HepG2 (cell line): Measurements from ENCODE around the gene SRD5A3. TPM values are rescaled to one million over a fixed set of nuclear protein-coding genes. Genes with fewer than 3 reads are reported as not detected.

ENCODE experiments used
- ATAC-seq: fragments of 200-7000 bp; cut with Tn5 transposase; 3 replicates; pipeline ENCODE4 v1.9.1; 2020; ENCODE audit warnings: mild to moderate bottlenecking, moderate library complexity
- BruUV-seq: library from RNA; stranded (reverse); fragments of 400-500 nt; replicated peaks from 2 replicates; lab custom pipeline; 2021; lab: Mats Ljungman, UMichigan
- CTCF ChIA-PET: fragments of 300-600 bp; formaldehyde crosslinking; extraction: SDS; loops from one replicate; lab custom pipeline; 2021; ENCODE audit warnings: low total read pairs, inconsistent platforms, low intra/inter-chr PET ratio; lab: Yijun Ruan, JAX
- POLR2A ChIA-PET: fragments of 350-600 bp; sonication (Branson Sonifier 250); formaldehyde crosslinking; loops from one replicate; lab custom pipeline; 2020; ENCODE audit warnings: antibody characterized with exemption, inconsistent platforms; lab: Yijun Ruan, JAX
- DNase-seq: peaks from one replicate; pipeline ENCODE4 v3.0.0-alpha.2; 2015; ENCODE audit warnings: low spot score
- FAIRE-seq: peaks from 3 replicates; lab custom pipeline; 2011; peaks lifted over from hg19 to GRCh38; lab: Jason Lieb, UNC
- H2AFZ ChIP-seq: one replicate; pipeline ENCODE4 v1.6.1; 2011; ENCODE audit warnings: low read length, inconsistent platforms
- H3K27ac ChIP-seq: fragments of 300-600 bp; 3 replicates; pipeline ENCODE4 v1.8.0; 2011; ENCODE audit warnings: mixed run types, mild to moderate bottlenecking, mixed read lengths, low read length, inconsistent platforms; ENCODE audit not compliant: insufficient read depth; ENCODE audit errors: extremely low read length
- H3K27me3 ChIP-seq, 2 experiments: fragments of 200-600 bp in 1 of 2; 2 replicates in 1 of 2; 3 replicates in 1 of 2; pipeline versions ENCODE4 v1.6.0 to v1.8.0; 2011; ENCODE audit warnings: low read length in 2 of 2, mild to moderate bottlenecking in 2 of 2, moderate library complexity in 2 of 2, inconsistent platforms in 1 of 2; ENCODE audit not compliant: insufficient read depth in 2 of 2, control insufficient read depth in 1 of 2
- H3K36me3 ChIP-seq, 2 experiments: fragments of 200-600 bp in 1 of 2; replicated peaks in 1 of 2; 2 replicates in 1 of 2; 3 replicates in 1 of 2; pipeline versions ENCODE4 v1.5.1 to v1.8.0; 2011; ENCODE audit warnings: low read length in 2 of 2, inconsistent platforms in 1 of 2; ENCODE audit not compliant: insufficient read depth in 2 of 2, control insufficient read depth in 1 of 2
- H3K4me1 ChIP-seq: 2 replicates; pipeline ENCODE4 v1.5.1; 2012; ENCODE audit warnings: low read length, inconsistent platforms; ENCODE audit not compliant: insufficient read depth
- H3K4me2 ChIP-seq: 2 replicates; pipeline ENCODE4 v1.6.0; 2011; ENCODE audit warnings: low read depth, low read length, inconsistent platforms
- H3K4me3 ChIP-seq, 3 experiments: fragments of 200-600 bp in 1 of 3; sonication (generic), shearing (Covaris generic) in 1 of 3; replicated peaks in 1 of 3; 2 replicates each; pipeline ENCODE4 v1.5.1; 2011 to 2016; ENCODE audit warnings: low read length in 3 of 3, inconsistent platforms in 2 of 3, low read depth in 2 of 3, mild to moderate bottlenecking in 2 of 3, control low read depth in 1 of 3, mixed read lengths in 1 of 3; ENCODE audit not compliant: insufficient read depth in 1 of 3
- H3K79me2 ChIP-seq: one replicate; pipeline ENCODE4 v1.6.1; 2011; ENCODE audit warnings: low read length, inconsistent platforms; ENCODE audit not compliant: insufficient read depth
- H3K9ac ChIP-seq: 2 replicates; pipeline ENCODE4 v1.6.0; 2011; ENCODE audit warnings: mild to moderate bottlenecking, low read depth, low read length, inconsistent platforms; ENCODE audit not compliant: insufficient read depth
- H3K9me3 ChIP-seq: 2 replicates; pipeline ENCODE4 v1.5.1; 2012; ENCODE audit warnings: mild to moderate bottlenecking, low read length
- H4K20me1 ChIP-seq: 2 replicates; pipeline ENCODE4 v1.6.0; 2011; ENCODE audit warnings: inconsistent platforms, mild to moderate bottlenecking, low read length, moderate library complexity; ENCODE audit not compliant: insufficient read depth
- AGO2 ChIP-seq: fragments of 200-400 bp; formaldehyde crosslinking; optimal IDR thresholded peaks from 2 replicates; pipeline ENCODE3; 2017; ENCODE audit warnings: mild to moderate bottlenecking, low read depth, low read length, moderate library complexity
- KLF11 ChIP-seq: IDR thresholded peaks from 2 replicates; pipeline ENCODE4 v1.6.1; 2016; ENCODE audit warnings: missing compliant biosample characterization
- NFIC ChIP-seq: IDR thresholded peaks from 2 replicates; pipeline ENCODE4 v1.6.1; 2012; ENCODE audit warnings: mild to moderate bottlenecking, low read length, inconsistent platforms
- PHB2 ChIP-seq: fragments of 450-650 bp; IDR thresholded peaks from 2 replicates; pipeline ENCODE4 v1.6.1; 2018; ENCODE audit not compliant: partially characterized antibody
- RNF2 ChIP-seq: fragments of 450-650 bp; conservative IDR thresholded peaks from 2 replicates; pipeline ENCODE4 v1.6.1; 2016; ENCODE audit warnings: low read depth
- SETDB1 ChIP-seq: sonication (generic); formaldehyde crosslinking; IDR thresholded peaks from 2 replicates; pipeline ENCODE4 v1.5.1; 2020; ENCODE audit warnings: missing genetic modification reagents, mild to moderate bottlenecking, borderline replicate concordance
- SPEN ChIP-seq: sonication (generic); formaldehyde crosslinking; IDR thresholded peaks from 2 replicates; pipeline ENCODE4 v1.5.1; 2020; ENCODE audit warnings: low read depth, mild to moderate bottlenecking, missing genetic modification reagents
- ZNF138 ChIP-seq: sonication (generic); formaldehyde crosslinking; IDR thresholded peaks from 2 replicates; pipeline ENCODE4 v1.5.0; 2020; ENCODE audit warnings: mild to moderate bottlenecking, low read depth, missing genetic modification reagents
- ZNF24 ChIP-seq: fragments of 450-650 bp; IDR thresholded peaks from 2 replicates; pipeline ENCODE4 v1.6.1; 2017; ENCODE audit warnings: antibody characterized with exemption, mild to moderate bottlenecking
- ZNF274 ChIP-seq: sonication (generic); formaldehyde crosslinking; IDR thresholded peaks from 2 replicates; pipeline ENCODE4 v1.5.1; 2020; ENCODE audit warnings: mild to moderate bottlenecking, missing genetic modification reagents
- WGBS: methylation state at CpG from one replicate; pipeline ENCODE4 v1.1.6; 2017; ENCODE audit warnings: low lambda C conversion rate; 5-methylcytosine and 5-hydroxymethylcytosine counted together
- in situ Hi-C: cut with HindIII; loops from 2 replicates; pipeline ENCODE4 v1.10.0; 2017; ENCODE audit warnings: low pct_unique_long_range_greater_than_20kb; ENCODE audit not compliant: extremely low pct_ligation_motif_present
- intact Hi-C: fragments of 100-400 bp; cut with micrococcal nuclease; formaldehyde crosslinking; loops from one replicate; pipeline ENCODE4 v1.10.0; 2022; ENCODE audit not compliant: unreplicated experiment
- polyA plus RNA-seq, 8 experiments: library from polyadenylated mRNA; depleted of rRNA in 3 of 8; stranded (reverse) in 7 of 8; unstranded in 1 of 8; fragments of >200 nt; fragmentation: Illumina TruSeq in 4 of 8; extraction: Trizol in 4 of 8; gene quantifications; 2 replicates each; pipeline versions ENCODE4 v1.2.1 to v1.2.3, GENCODE V29; 2011 to 2016; ENCODE audit warnings: low read depth in 4 of 8, missing spikeins in 1 of 8, mixed read lengths in 1 of 8; ENCODE audit not compliant: insufficient read depth in 1 of 8
- total RNA-seq, 5 experiments: library from RNA; depleted of rRNA; stranded (reverse); fragments of >200 nt; fragmentation: Illumina TruSeq; extraction: Trizol; gene quantifications; 2 replicates each; pipeline ENCODE4 v1.2.3, GENCODE V29; 2016; ENCODE audit warnings: low read depth in 1 of 5
- TF ChIP-seq, protein P1 (sequence below): sonication (generic); formaldehyde crosslinking; IDR thresholded peaks from 2 replicates; pipeline ENCODE4 v1.4.0; 2020; ENCODE audit warnings: missing genetic modification reagents, borderline replicate concordance
- TF ChIP-seq, protein P2 (sequence below): IDR thresholded peaks from 2 replicates; pipeline ENCODE4 v1.6.1; 2016; ENCODE audit warnings: low read depth
- TF ChIP-seq, protein P3 (sequence below): sonication (generic); formaldehyde crosslinking; IDR thresholded peaks from 2 replicates; pipeline ENCODE4 v1.4.0; 2020; ENCODE audit warnings: missing genetic modification reagents
- TF ChIP-seq, protein P4 (sequence below): sonication (generic); formaldehyde crosslinking; IDR thresholded peaks from 2 replicates; pipeline ENCODE4 v1.5.0; 2020; ENCODE audit warnings: missing genetic modification reagents, mild to moderate bottlenecking, borderline replicate concordance

Gene SRD5A3
- total and polyA plus RNA-seq, 2 of the 13 experiments (the other 11 are each of a cell fraction or from before 2014, with no cell fraction given): 12.4 to 18.4 TPM

DNA sequence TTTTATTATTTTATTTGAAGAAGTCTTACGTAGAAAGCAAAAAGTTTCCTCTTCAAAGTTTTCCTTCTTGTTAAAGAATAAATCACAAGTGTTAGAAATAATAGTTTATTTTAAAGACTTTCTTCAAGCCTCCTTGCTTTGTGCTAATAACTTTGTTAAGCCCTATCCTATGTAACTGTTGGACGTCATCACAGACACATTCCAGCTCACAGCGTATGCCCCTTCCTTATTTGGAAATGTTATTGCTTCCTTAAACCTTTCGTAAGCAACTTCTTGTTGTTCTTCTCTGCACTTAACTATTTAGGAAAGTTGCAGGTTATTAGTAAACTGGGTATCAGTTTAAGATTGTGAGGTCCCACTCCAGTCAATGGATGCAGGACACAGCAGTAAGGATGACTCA lies 7.6 kb upstream of the SRD5A3 start (continued):
- TF ChIP-seq, protein P1, sequence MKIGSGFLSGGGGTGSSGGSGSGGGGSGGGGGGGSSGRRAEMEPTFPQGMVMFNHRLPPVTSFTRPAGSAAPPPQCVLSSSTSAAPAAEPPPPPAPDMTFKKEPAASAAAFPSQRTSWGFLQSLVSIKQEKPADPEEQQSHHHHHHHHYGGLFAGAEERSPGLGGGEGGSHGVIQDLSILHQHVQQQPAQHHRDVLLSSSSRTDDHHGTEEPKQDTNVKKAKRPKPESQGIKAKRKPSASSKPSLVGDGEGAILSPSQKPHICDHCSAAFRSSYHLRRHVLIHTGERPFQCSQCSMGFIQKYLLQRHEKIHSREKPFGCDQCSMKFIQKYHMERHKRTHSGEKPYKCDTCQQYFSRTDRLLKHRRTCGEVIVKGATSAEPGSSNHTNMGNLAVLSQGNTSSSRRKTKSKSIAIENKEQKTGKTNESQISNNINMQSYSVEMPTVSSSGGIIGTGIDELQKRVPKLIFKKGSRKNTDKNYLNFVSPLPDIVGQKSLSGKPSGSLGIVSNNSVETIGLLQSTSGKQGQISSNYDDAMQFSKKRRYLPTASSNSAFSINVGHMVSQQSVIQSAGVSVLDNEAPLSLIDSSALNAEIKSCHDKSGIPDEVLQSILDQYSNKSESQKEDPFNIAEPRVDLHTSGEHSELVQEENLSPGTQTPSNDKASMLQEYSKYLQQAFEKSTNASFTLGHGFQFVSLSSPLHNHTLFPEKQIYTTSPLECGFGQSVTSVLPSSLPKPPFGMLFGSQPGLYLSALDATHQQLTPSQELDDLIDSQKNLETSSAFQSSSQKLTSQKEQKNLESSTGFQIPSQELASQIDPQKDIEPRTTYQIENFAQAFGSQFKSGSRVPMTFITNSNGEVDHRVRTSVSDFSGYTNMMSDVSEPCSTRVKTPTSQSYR (CRISPR knock-in tag): no peak
- TF ChIP-seq NFIC (no peak), ZNF24 (no peak), SETDB1 (CRISPR knock-in tag) (no peak)

DNA sequence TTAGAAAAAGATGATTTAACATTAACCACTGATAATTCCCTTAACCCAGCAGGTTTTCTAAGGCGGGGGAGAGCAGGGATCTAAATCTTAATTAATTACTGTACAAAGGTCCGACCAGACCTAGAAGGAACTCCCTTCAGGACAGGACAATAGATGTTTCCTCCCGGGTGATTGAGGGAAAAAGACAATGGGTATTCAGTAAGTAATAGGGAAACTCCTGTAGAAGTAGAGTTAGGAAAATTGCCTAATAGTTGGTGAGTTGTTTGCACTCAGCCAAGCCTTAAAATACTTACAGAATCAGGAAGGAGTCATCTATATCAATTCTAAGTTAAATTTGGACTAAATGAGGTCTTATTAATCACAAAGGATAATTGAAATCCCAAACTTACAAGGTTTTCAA lies 5.8 kb upstream of the SRD5A3 start:
- ChIA-PET CTCF (no interaction called here), POLR2A (no interaction called here)
- Histone ChIP-seq H3K27me3 (no peaks in the 10 kb centered on the region), H3K9ac (no peak overlapping the region), H3K27ac (no peak overlapping the region), H3K4me3 (no peak overlapping the region), H3K4me2 (no peak overlapping the region), H2AFZ (no peak overlapping the region), H3K79me2 (no peaks in the 10 kb centered on the region), H4K20me1 (no peaks in the 10 kb centered on the region), H3K36me3 (no peaks in the 10 kb centered on the region), H3K4me1 (peaks cover 14% of the 10 kb centered on the region), H3K9me3 (no peaks in the 10 kb centered on the region)
- ATAC-seq (no peak), DNase-seq (no peak), FAIRE-seq (no peak)
- TF ChIP-seq KLF11 (CRISPR knock-in tag) (no peak), PHB2 (no peak), AGO2 (no peak), SPEN (CRISPR knock-in tag) (no peak), RNF2 (no peak), ZNF138 (CRISPR knock-in tag) (no peak), ZNF274 (CRISPR knock-in tag) (no peak)
- TF ChIP-seq, protein P2, sequence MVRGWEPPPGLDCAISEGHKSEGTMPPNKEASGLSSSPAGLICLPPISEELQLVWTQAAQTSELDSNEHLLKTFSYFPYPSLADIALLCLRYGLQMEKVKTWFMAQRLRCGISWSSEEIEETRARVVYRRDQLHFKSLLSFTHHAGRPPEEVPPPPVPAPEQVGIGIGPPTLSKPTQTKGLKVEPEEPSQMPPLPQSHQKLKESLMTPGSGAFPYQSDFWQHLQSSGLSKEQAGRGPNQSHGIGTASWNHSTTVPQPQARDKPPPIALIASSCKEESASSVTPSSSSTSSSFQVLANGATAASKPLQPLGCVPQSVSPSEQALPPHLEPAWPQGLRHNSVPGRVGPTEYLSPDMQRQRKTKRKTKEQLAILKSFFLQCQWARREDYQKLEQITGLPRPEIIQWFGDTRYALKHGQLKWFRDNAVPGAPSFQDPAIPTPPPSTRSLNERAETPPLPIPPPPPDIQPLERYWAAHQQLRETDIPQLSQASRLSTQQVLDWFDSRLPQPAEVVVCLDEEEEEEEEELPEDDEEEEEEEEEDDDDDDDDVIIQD (CRISPR knock-in tag): no peak
- TF ChIP-seq, protein P3, sequence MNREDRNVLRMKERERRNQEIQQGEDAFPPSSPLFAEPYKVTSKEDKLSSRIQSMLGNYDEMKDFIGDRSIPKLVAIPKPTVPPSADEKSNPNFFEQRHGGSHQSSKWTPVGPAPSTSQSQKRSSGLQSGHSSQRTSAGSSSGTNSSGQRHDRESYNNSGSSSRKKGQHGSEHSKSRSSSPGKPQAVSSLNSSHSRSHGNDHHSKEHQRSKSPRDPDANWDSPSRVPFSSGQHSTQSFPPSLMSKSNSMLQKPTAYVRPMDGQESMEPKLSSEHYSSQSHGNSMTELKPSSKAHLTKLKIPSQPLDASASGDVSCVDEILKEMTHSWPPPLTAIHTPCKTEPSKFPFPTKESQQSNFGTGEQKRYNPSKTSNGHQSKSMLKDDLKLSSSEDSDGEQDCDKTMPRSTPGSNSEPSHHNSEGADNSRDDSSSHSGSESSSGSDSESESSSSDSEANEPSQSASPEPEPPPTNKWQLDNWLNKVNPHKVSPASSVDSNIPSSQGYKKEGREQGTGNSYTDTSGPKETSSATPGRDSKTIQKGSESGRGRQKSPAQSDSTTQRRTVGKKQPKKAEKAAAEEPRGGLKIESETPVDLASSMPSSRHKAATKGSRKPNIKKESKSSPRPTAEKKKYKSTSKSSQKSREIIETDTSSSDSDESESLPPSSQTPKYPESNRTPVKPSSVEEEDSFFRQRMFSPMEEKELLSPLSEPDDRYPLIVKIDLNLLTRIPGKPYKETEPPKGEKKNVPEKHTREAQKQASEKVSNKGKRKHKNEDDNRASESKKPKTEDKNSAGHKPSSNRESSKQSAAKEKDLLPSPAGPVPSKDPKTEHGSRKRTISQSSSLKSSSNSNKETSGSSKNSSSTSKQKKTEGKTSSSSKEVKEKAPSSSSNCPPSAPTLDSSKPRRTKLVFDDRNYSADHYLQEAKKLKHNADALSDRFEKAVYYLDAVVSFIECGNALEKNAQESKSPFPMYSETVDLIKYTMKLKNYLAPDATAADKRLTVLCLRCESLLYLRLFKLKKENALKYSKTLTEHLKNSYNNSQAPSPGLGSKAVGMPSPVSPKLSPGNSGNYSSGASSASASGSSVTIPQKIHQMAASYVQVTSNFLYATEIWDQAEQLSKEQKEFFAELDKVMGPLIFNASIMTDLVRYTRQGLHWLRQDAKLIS (CRISPR knock-in tag): no peak
- TF ChIP-seq, protein P4, sequence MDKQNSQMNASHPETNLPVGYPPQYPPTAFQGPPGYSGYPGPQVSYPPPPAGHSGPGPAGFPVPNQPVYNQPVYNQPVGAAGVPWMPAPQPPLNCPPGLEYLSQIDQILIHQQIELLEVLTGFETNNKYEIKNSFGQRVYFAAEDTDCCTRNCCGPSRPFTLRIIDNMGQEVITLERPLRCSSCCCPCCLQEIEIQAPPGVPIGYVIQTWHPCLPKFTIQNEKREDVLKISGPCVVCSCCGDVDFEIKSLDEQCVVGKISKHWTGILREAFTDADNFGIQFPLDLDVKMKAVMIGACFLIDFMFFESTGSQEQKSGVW (CRISPR knock-in tag): no peak
- in situ Hi-C loops (no loop called here), intact Hi-C loops (no loop called here)
- BruUV-seq: no TSS peak
- WGBS: 15% methylated on average over 3 of the region's 3 CpGs
